A673 (cell line): ENCODE data around the gene MOB3C. TPM values are rescaled to one million over a fixed set of nuclear protein-coding genes. Genes with fewer than 3 reads are reported as not detected.
A peak's percentile ranks its signal among the peaks of the same experiment; 100 is the strongest.

Experiments
- BruUV-seq: library from RNA; stranded (reverse); fragments of 400-500 nt; replicated peaks from 2 replicates; lab custom pipeline; 2021; lab: Mats Ljungman, UMichigan
- CTCF ChIA-PET: fragments of 300-600 bp; sonication (Branson Sonifier 250); formaldehyde crosslinking; loops from one replicate; lab custom pipeline; 2022; ENCODE audit warnings: antibody characterized with exemption; lab: Charles Lee
- POLR2A ChIA-PET: fragments of 300-600 bp; sonication (Branson Sonifier 250); formaldehyde crosslinking; loops from one replicate; lab custom pipeline; 2022; ENCODE audit warnings: antibody characterized with exemption; ENCODE audit not compliant: low non-redundant PET; lab: Charles Lee
- DNase-seq: peaks from one replicate; pipeline ENCODE4 v3.0.0-alpha.2; 2015; ENCODE audit warnings: low spot score
- H3K27ac ChIP-seq: fragments of 200-600 bp; sonication (generic); 2 replicates; pipeline ENCODE4 v1.5.1; 2016; ENCODE audit warnings: mixed run types, low read depth, mild to moderate bottlenecking, mixed read lengths, antibody characterized with exemption, low read length; ENCODE audit not compliant: poor library complexity, severe bottlenecking
- H3K27me3 ChIP-seq: fragments of 200-600 bp; sonication (generic); replicated peaks from 2 replicates; pipeline ENCODE4 v1.6.1; 2017; ENCODE audit warnings: mixed run types, low read depth, mild to moderate bottlenecking, mixed read lengths, antibody characterized with exemption, low read length; ENCODE audit not compliant: insufficient read depth, poor library complexity
- H3K36me3 ChIP-seq: fragments of 200-600 bp; sonication (generic); 2 replicates; pipeline ENCODE4 v1.6.1; 2016; ENCODE audit warnings: mixed run types, mild to moderate bottlenecking, mixed read lengths, antibody characterized with exemption, low read length; ENCODE audit not compliant: insufficient read depth, poor library complexity, severe bottlenecking
- H3K4me1 ChIP-seq: fragments of 200-600 bp; sonication (generic); 2 replicates; pipeline ENCODE4 v1.6.1; 2017; ENCODE audit warnings: mixed run types, mild to moderate bottlenecking, mixed read lengths, antibody characterized with exemption, low read length; ENCODE audit not compliant: insufficient read depth, poor library complexity, severe bottlenecking
- H3K4me3 ChIP-seq: fragments of 200-600 bp; sonication (generic); 2 replicates; pipeline ENCODE4 v1.5.1; 2016; ENCODE audit warnings: low read depth, mixed run types, mild to moderate bottlenecking, mixed read lengths, low read length; ENCODE audit not compliant: poor library complexity, severe bottlenecking
- H3K9me3 ChIP-seq: fragments of 200-600 bp; sonication (generic); 2 replicates; pipeline ENCODE4 v1.6.1; 2016; ENCODE audit warnings: mixed run types, low read depth, mild to moderate bottlenecking, mixed read lengths, antibody characterized with exemption, low read length; ENCODE audit not compliant: poor library complexity, severe bottlenecking
- CTCF ChIP-seq: fragments of 300-800, 200-600 bp; sonication (generic); conservative IDR thresholded peaks from 2 replicates; pipeline ENCODE4 v1.5.1; 2017; ENCODE audit warnings: low read depth, mild to moderate bottlenecking, antibody characterized with exemption, low read length, moderate library complexity, mixed read lengths
- EZH2 ChIP-seq: fragments of 200-600 bp; sonication (generic); IDR thresholded peaks from 2 replicates; pipeline ENCODE4 v1.6.1; 2017; ENCODE audit warnings: borderline replicate concordance, low read depth, mild to moderate bottlenecking, mixed read lengths, antibody characterized with exemption, low read length; ENCODE audit not compliant: poor library complexity, severe bottlenecking
- intact Hi-C: fragments of 100-400 bp; cut with micrococcal nuclease; formaldehyde crosslinking; loops from one replicate; pipeline ENCODE4 v1.10.0; 2022; ENCODE audit not compliant: unreplicated experiment
- total RNA-seq: library from RNA; stranded (reverse); gene quantifications from 2 replicates; pipeline ENCODE4 v1.2.3, GENCODE V29; 2021

Gene MOB3C
- total RNA-seq, 1 experiment from 2014 or later: 2.5 TPM

GRCh38 chr1:46618754-46619415 is 2.3 kb upstream of the MOB3C start:
- TF ChIP-seq CTCF (no peak), EZH2 (no peak)
- POLR2A ChIA-PET: interaction anchor here (0.5 kb wide), 1 partner anchor 322 kb away, joined by 3 read pairs; no protein-coding TSS in a partner anchor

GRCh38 chr1:46617833-46618232 is 1.2 kb upstream of the MOB3C start:
- intact Hi-C loops: no loop called here
- no peak overlapping the region for H3K27ac ChIP-seq
- no peak overlapping the region for H3K4me3 ChIP-seq
- TF ChIP-seq CTCF: no peak
- no peak for TF ChIP-seq EZH2
- no peaks in the 10 kb centered on the region for H3K9me3 ChIP-seq
- ChIA-PET POLR2A (no interaction called here), CTCF (interaction anchor here (0.6 kb wide), 1 partner anchor 88 kb away, joined by 3 read pairs; no protein-coding TSS in a partner anchor)
- no TSS peak for BruUV-seq
- no peaks in the 10 kb centered on the region for H3K36me3 ChIP-seq
- H3K4me1 ChIP-seq: peaks cover 17% of the 10 kb centered on the region
- H3K27me3 ChIP-seq: no peaks in the 10 kb centered on the region
- DNase-seq: no peak

More at GRCh38 chr1:46618754-46619415, 2.3 kb upstream of the MOB3C start:
- Histone ChIP-seq H3K9me3 (no peaks in the 10 kb centered on the region), H3K36me3 (no peaks in the 10 kb centered on the region), H3K4me1 (peaks cover 10% of the 10 kb centered on the region), H3K27ac (no peak overlapping the region), H3K4me3 (no peak overlapping the region), H3K27me3 (no peaks in the 10 kb centered on the region)
- CTCF ChIA-PET: no interaction called here
- DNase-seq: no peak
- no TSS peak for BruUV-seq
- intact Hi-C loops: no loop called here

- no peak for TF ChIP-seq CTCF
- TF ChIP-seq EZH2: no peak
- Histone ChIP-seq H3K27ac (no peak overlapping the region), H3K27me3 (no peaks in the 10 kb centered on the region), H3K36me3 (no peaks in the 10 kb centered on the region), H3K9me3 (no peaks in the 10 kb centered on the region), H3K4me1 (peaks cover 17% of the 10 kb centered on the region), H3K4me3 (peak overlapping the region; percentile 79)
- intact Hi-C loops: no loop called here
- no TSS peak for BruUV-seq
- no peak for DNase-seq
- POLR2A ChIA-PET: no interaction called here
- CTCF ChIA-PET: interaction anchor here (0.5 to 0.6 kb wide), 3 partner anchors 87 to 259 kb away, joined by 3 to 4 read pairs (median 3); no protein-coding TSS in a partner anchor
These were observed 643 bp upstream of the MOB3C start for GRCh38 chr1:46617108-46617800.
